Keratinocyte (primary cell): ENCODE measurements around the gene BLMH. TPM values are rescaled to one million over a fixed set of nuclear protein-coding genes. Genes with fewer than 3 reads are reported as not detected.
A peak's percentile ranks its signal among the peaks of the same experiment; 100 is the strongest.

Experiments used
- DNase-seq: peaks from one replicate; pipeline ENCODE4 v3.0.0-alpha.2; 2011; ENCODE audit warnings: low read depth, missing footprints, low spot score
- FAIRE-seq: peaks from 2 replicates; lab custom pipeline; 2011; peaks lifted over from hg19 to GRCh38; lab: Jason Lieb, UNC
- H2AFZ ChIP-seq: 2 replicates; pipeline ENCODE4 v1.6.0; 2012; ENCODE audit warnings: low read length, control low read depth, inconsistent platforms; ENCODE audit not compliant: control insufficient read depth
- H3K27ac ChIP-seq: 2 replicates; pipeline ENCODE4 v1.5.1; 2011; ENCODE audit warnings: low read length; ENCODE audit not compliant: control insufficient read depth, insufficient read depth
- H3K27me3 ChIP-seq: 3 replicates; pipeline ENCODE4 v1.6.0; 2011; ENCODE audit warnings: low read length; ENCODE audit not compliant: control insufficient read depth, insufficient read depth; ENCODE audit errors: extremely low read depth
- H3K36me3 ChIP-seq, 2 experiments: 2 replicates in 1 of 2; 3 replicates in 1 of 2; pipeline ENCODE4 v1.5.1; 2011; ENCODE audit warnings: low read length in 2 of 2, mild to moderate bottlenecking in 1 of 2; ENCODE audit not compliant: control insufficient read depth in 2 of 2, insufficient read depth in 2 of 2; ENCODE audit errors: extremely low read depth in 1 of 2
- H3K4me1 ChIP-seq: 3 replicates; pipeline ENCODE4 v1.5.1; 2011; ENCODE audit warnings: low read length; ENCODE audit not compliant: control insufficient read depth, insufficient read depth; ENCODE audit errors: extremely low read depth
- H3K4me2 ChIP-seq: 3 replicates; pipeline ENCODE4 v1.6.0; 2011; ENCODE audit warnings: low read depth, low read length; ENCODE audit not compliant: control insufficient read depth, insufficient read depth; ENCODE audit errors: extremely low read depth
- H3K4me3 ChIP-seq, 3 experiments: fragments of 200-600 bp in 1 of 3; sonication (generic) in 1 of 3; 2 replicates in 2 of 3; 3 replicates in 1 of 3; pipeline ENCODE4 v1.5.1; 2011 to 2016; ENCODE audit warnings: low read length in 3 of 3, mild to moderate bottlenecking in 3 of 3, control low read depth in 2 of 3, inconsistent platforms in 1 of 3, low read depth in 1 of 3, mixed read lengths in 1 of 3, mixed run types in 1 of 3, moderate library complexity in 1 of 3; ENCODE audit not compliant: control insufficient read depth in 2 of 3, insufficient read depth in 2 of 3; ENCODE audit errors: extremely low read depth in 1 of 3
- H3K79me2 ChIP-seq: 2 replicates; pipeline ENCODE4 v1.6.0; 2012; ENCODE audit warnings: low read length; ENCODE audit not compliant: control insufficient read depth, insufficient read depth
- H3K9ac ChIP-seq: 3 replicates; pipeline ENCODE4 v1.6.0; 2011; ENCODE audit warnings: low read length; ENCODE audit not compliant: control insufficient read depth, insufficient read depth; ENCODE audit errors: extremely low read depth
- H3K9me1 ChIP-seq: 3 replicates; pipeline ENCODE4 v1.6.0; 2011; ENCODE audit warnings: low read length; ENCODE audit not compliant: control insufficient read depth, insufficient read depth; ENCODE audit errors: extremely low read depth
- H3K9me3 ChIP-seq: 2 replicates; pipeline ENCODE4 v1.5.1; 2012; ENCODE audit warnings: low read depth, low read length; ENCODE audit not compliant: control insufficient read depth
- H4K20me1 ChIP-seq: 3 replicates; pipeline ENCODE4 v1.6.0; 2011; ENCODE audit warnings: low read length; ENCODE audit not compliant: control insufficient read depth, insufficient read depth; ENCODE audit errors: extremely low read depth
- CTCF ChIP-seq, 3 experiments: IDR thresholded peaks in 1 of 3; conservative IDR thresholded peaks in 1 of 3; optimal IDR thresholded peaks in 1 of 3; 2 replicates in 2 of 3; 3 replicates in 1 of 3; pipeline versions ENCODE3 to v1.5.1; 2011; ENCODE audit warnings: low read length in 3 of 3, mild to moderate bottlenecking in 3 of 3, moderate library complexity in 2 of 3, control low read depth in 1 of 3, inconsistent platforms in 1 of 3; ENCODE audit not compliant: insufficient read depth in 2 of 3; ENCODE audit errors: extremely low read depth in 1 of 3
- EZH2 ChIP-seq: IDR thresholded peaks from one replicate; pipeline ENCODE4 v1.6.1; 2012; ENCODE audit warnings: inconsistent platforms, mild to moderate bottlenecking, low read length, moderate library complexity
- dilution Hi-C: fragments of 300-500 bp; cut with MboI; formaldehyde crosslinking; loops from one replicate; pipeline ENCODE4 v1.7.0; 2020; ENCODE audit warnings: low sequenced_read_pairs; ENCODE audit not compliant: extremely low pct_ligation_motif_present
- polyA plus RNA-seq, 5 experiments: library from polyadenylated mRNA; depleted of rRNA in 3 of 5; stranded (reverse) in 3 of 5; stranded (forward) in 1 of 5; unstranded in 1 of 5; fragments of >200 nt; gene quantifications; 1 replicate in 1 of 5; 2 replicates in 3 of 5; 3 replicates in 1 of 5; pipeline versions ENCODE4 v1.2.1 to v1.2.3, GENCODE V29; 2011 to 2012; ENCODE audit warnings: missing spikeins in 2 of 5, low read depth in 1 of 5, low replicate concordance in 1 of 5

BLMH gene
- polyA plus RNA-seq, 1 donor (not counting 4 experiments of a cell fraction or from before 2014, with no cell fraction given) = 4.2 TPM

GRCh38 chr17:30292286-30292858 is 628 bp upstream of the BLMH start:
- H3K9ac ChIP-seq = peak overlapping the region; percentile 13
- H3K4me3 ChIP-seq = peak overlapping the region; percentile 60 to 66 (median 62)
- peak; percentile 99 for TF ChIP-seq EZH2
- TF ChIP-seq CTCF (optimal IDR thresholded peaks at IDR 0.05 in 1 of 3, IDR thresholded peaks at IDR 0.05 in 1 of 3, conservative IDR thresholded peaks at IDR 0.05 in 1 of 3; ENCODE audit: extremely low read depth in 1 of 3, insufficient read depth in 2 of 3, low read length in 3 of 3) = no peak
- peaks cover 6% of the 10 kb centered on the region for H4K20me1 ChIP-seq
- dilution Hi-C loops = no loop called here
- no peaks in the 10 kb centered on the region for H3K79me2 ChIP-seq
- FAIRE-seq = peak; percentile 5
- H2AFZ ChIP-seq = no peak overlapping the region
- DNase-seq = no peak
- peaks cover 14% of the 10 kb centered on the region for H3K4me1 ChIP-seq
- H3K9me1 ChIP-seq = no peaks in the 10 kb centered on the region
- H3K9me3 ChIP-seq = no peaks in the 10 kb centered on the region
- no peak overlapping the region for H3K27ac ChIP-seq
- peak overlapping the region; percentile 94 for H3K4me2 ChIP-seq
- H3K27me3 ChIP-seq = peaks cover 77% of the 10 kb centered on the region
- no peaks in the 10 kb centered on the region for H3K36me3 ChIP-seq

GRCh38 chr17:30290696-30291542 is 825 bp downstream of the BLMH start:
- Histone ChIP-seq H3K9ac (peak overlapping the region; percentile 55), H4K20me1 (peaks cover 6% of the 10 kb centered on the region), H3K79me2 (no peaks in the 10 kb centered on the region), H3K4me2 (peak overlapping the region; percentile 94), H3K36me3 (no peaks in the 10 kb centered on the region), H3K4me1 (peaks cover 14% of the 10 kb centered on the region), H3K9me3 (no peaks in the 10 kb centered on the region), H3K9me1 (no peaks in the 10 kb centered on the region), H3K27me3 (peaks cover 77% of the 10 kb centered on the region), H3K27ac (no peak overlapping the region), H3K4me3 (peak overlapping the region; percentile 60 to 77 (median 66)), H2AFZ (no peak overlapping the region)
- DNase-seq (peak; percentile 38), FAIRE-seq (peak; percentile 87)
- TF ChIP-seq EZH2 (peak; percentile 90), CTCF (optimal IDR thresholded peaks at IDR 0.05 in 1 of 3, IDR thresholded peaks at IDR 0.05 in 1 of 3, conservative IDR thresholded peaks at IDR 0.05 in 1 of 3; ENCODE audit: extremely low read depth in 1 of 3, insufficient read depth in 2 of 3, low read length in 3 of 3) (no peak)
- dilution Hi-C loops = no loop called here
